Stimulated activated CD4-positive, alpha-beta T cell treated with anti-CD3 and anti-CD28 coated beads, Interleukin-12 subunit alpha, Interleukin-12 subunit beta, amount 100 ng/mL, for 48 hours (primary cell): Measurements from ENCODE around the gene SLIT3.

Experiments used
- DNase-seq, 3 donors: peaks; one replicate each; pipeline ENCODE4 v3.0.0-alpha.2; 2020; ENCODE audit warnings: low read depth in 2 of 3, low spot score in 1 of 3

The SLIT3 gene

DNA sequence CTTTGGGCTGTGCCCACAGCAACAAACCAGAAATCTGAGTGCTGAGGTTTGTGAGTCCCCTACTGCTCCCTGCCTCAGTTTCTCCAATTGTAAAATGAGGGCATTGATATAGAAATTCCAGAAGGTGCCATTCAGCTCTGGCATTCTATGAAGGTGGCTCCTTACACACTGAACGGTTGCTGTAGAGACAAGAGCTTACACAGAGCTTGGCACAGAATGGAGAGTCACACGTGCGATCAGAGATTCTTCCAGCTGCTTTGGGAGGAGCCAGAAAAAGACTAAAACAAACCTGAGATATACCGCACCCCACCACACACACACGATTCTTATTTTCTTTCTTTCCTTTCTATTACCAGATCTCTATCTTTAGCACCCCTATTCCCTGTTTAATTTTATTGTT is 122.7 kb downstream of the SLIT3 start:
- DNase-seq = no peak

DNA sequence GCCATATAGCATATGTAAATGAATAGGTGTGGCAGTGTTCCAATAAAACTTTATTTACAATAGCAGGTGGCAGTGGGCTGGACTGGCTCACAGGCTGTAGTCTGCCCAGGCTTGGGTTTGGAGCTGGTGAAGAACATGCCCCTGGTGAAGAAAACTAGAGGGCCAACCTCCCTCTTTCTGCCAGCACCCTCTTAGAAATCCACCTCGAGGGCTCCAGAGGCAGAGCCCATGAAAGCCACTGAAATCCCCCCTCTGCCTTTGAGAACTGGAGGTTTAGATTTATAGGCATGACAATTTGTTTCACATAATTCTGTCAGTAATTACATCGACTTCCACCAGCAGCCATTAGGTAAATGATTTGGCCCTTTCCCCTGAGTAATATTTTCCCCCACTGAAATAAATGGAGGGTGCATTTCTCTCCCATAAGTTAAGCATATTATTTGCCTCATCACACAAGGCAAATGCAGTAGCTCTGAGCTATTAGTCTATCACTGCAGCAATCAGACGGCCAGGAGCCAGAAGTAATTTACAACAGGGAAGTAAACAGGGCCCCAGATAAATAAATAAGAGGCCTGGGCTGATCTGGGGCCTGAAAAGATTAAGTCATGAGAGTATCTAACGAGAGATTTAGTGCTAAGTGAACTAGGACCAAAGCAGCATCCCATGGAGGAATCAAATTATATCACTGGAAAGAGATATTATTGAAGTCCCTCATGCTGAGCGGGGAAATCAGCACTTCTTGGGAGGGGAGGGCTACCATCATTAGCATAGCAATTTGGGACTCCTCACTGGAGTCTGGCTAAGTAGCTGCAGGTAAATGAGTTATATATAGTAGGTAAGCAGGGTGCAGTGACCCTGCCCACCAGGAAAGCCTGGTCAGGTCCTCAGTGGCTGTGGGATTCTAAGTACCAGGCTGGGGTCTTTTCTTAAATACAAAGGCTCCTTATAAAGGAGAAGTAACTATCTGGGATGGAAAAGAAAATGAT is 123.9 kb downstream of the SLIT3 start:
- no peak for DNase-seq

DNA sequence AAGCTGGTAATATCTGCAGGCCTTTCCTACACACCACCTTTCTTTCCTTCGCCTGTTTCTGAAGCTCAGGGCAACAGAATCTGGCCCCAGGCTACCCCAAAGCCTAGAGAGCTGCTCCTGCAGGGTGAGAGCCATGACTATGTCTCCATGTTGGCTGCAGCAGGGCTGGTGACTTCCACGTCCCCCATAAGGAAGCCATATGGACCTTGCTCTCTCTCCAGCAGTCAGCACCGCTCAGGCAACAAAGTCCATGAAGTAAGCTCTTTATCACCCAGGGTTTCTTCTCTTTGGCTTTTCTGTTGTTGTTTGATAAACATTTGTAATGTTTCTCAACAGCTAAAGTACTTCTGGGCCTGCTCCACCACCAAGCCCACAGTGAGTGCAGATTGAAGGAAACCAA is 125.2 kb downstream of the SLIT3 start:
- DNase-seq = no peak

DNA sequence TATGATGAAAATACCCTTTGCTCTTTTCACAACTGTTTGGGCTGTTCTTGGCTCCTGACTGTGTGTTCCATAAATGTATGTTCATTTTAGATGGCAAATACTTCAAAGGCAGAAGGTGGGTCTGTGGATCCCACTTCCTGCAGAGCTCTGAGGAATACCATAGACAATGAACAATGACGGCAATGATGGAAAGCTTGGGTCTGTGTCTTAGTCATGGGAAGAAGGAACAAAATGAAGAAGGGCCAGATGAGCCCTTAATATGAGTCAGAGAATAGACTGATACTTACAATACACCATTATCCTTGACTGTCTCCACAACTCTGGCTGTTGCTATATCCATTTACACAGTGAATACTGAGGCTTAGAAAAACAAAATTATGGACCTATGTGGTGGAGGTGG is 126.0 kb downstream of the SLIT3 start:
- DNase-seq = no peak

DNA sequence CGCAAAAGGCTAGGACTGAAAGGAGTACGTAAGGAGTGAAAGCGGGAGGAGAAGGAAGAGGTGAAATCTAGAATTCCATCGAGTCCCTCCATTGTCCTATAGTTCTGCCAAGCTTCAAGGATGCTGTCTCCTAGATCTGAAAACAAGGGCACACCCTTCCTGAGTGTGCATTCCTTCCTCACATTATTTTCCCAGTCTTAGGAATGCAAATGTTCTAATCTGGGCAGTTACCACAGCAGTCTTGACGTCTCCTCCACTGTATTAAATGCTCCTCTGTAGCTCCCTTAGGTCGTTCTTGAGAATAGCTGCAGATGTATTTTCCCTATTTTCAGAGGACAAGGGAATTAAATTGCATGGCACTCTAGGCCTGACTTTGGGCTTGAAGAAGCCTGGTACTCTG is 127.6 kb downstream of the SLIT3 start:
- no peak for DNase-seq

DNA sequence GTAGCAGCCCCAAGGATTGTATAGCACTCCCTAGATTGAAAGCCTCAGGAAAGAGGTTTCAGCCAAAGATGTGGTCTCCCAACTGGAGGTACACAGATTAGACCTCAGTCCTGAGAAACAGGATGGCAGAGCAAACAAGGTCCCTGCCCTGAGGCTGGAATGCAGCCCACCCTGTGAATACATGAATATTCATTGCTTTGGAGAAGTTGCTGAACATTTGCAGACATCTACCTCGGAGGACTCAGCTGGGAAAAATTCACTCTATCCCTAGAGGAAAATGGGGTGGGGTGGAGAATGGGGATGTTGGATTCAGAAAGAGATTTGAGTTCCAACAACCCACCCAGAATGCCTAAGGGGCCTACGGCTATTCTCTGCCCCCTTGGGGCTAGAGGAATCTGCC is 129.4 kb downstream of the SLIT3 start:
- no peak for DNase-seq

DNA sequence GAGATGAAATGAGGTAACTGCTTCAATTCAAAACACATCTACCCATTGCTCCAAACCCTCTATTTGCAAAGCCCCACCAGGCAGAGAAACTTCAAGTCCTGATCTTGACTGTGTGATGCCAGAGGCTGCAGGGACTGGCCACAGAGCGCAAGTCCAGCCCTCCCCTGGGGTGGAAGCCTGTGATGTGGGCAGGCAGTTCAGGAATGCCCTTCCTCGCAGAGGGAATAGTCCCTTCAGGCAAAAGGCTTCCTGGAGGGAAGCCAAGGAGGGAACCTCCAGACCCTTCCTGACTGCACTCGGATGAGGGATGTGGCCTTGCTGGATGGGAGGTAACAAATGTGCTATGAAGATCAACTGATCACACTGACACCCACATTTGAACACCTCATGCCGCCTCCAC is 131.2 kb downstream of the SLIT3 start:
- DNase-seq = no peak

DNA sequence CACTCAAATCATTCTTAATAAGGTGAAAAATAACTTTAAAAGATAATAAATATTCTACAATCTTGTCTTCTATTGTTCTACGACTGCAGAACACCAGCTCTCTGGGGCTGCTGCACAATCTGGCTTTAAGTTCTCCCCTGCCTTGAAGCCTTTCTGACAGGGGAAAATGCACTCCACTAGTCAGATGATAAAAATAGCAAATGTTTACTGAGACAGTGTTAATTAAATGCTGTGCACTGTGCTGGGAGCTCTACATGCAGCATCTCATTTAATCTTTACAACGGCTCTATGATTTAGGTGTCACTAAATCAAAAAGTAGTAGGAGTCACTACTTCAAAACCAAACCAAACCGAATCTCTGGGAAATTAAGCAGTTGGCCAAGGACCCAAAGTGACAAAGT is 132.7 kb downstream of the SLIT3 start:
- DNase-seq = no peak

DNA sequence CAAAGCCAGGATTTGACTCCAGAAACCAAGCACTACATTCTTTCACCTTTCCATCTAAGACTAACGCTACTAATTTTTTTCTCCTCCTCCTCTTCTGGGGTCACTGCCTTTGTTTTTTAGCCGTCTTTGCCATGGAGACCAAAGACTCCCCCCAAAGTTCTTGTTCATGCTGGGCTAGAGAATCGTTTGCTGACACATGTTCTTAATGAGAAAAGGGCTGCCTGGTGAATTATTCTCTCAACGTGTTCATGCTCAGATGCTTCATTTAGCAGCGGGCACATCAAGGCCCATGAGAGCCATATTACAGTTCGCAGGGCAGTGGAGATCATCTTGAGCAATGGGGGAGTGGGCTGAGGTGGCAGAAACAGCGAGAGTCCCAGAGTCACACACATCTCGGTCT is 134.9 kb downstream of the SLIT3 start:
- no peak for DNase-seq

DNA sequence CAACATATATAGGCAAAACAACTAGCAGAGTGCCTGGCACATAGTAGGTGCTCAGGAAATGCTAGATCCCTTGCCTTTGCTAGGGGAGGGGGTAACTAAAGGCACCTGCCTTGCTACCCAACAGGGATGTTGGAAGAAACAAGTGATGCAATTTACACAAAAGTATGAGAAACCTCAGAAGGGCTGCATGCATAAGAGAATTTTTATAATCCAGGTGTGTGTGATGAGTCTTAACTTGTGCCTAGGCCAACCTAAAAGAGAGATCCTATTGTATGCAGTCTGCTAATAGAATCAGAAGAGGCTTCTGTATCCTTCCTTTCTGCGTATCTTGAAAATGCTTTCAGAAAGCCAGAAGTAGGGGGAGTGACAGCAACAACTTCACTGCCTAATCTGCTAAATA is 135.9 kb downstream of the SLIT3 start:
- DNase-seq = no peak

DNA sequence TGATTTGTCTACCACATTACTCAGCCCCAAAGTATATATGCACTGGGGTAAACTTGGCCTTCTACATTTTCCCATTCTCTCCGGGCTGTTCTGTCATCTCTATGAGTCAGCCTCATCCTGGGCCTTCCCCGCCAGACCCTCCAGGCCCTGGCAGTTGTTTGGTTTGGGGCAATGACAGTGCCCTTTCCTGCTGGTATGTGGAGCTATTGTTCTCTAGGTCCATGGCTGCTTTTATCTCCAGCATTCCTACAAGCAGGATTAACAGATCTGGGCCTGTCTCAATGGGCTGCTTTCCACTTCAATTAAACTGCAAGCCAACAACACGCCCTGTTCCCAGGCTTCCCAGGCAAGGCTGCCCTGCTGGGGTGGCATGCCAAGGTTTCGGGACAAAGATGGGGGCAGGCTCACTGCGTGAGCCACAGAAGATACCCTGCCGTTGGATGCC is 136.4 kb downstream of the SLIT3 start:
- DNase-seq = no peak

DNA sequence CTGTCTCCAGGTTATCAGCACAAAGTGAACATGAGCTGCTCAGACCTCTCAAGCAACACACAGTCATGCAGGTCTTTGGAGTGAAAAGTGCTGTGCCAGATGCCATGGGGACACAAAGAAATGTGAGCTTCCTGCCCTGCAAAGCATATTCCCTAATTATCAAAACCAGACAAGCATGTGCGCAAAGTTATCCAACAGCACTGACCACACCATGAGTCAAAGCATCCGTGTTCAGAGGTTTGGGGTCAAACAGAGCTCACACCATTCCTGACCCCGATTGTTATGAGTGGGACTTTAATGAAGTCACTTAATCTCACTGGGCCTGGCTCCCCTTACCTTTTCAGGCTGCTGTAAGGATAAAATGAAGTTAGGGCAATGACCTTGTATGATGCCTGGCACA is 138.5 kb downstream of the SLIT3 start:
- no peak for DNase-seq

DNA sequence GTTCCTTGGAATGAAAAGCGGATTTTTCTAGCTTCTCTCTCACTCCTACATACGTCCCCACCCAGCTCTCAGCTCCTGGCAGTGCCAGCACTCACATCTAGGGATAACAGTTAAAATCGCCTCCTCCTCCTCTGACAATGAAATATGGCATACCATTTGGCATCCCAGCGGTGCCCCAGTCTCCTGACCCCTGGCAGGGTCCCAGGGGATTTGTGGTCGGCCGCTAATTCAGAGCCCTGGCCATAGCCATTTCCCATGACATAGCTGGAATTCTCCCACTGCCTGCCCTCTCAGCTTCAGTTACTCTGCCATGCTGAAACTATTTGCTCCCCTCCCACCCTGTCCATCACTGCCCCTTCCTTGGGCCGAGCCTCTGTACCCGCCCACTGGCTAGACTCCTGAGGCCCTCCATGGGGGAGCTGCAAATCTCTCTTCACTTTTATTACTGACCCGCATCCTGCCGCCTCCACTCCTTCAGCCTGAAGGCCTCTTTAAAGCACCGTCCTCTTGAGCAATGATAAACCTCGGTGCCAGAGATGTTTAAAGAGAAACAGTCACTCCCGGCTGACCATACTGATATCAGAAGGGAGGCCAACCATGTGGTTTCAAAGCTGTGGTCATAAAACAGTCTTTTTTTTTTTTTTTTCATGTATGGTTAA is 139.8 kb downstream of the SLIT3 start:
- DNase-seq = no peak

DNA sequence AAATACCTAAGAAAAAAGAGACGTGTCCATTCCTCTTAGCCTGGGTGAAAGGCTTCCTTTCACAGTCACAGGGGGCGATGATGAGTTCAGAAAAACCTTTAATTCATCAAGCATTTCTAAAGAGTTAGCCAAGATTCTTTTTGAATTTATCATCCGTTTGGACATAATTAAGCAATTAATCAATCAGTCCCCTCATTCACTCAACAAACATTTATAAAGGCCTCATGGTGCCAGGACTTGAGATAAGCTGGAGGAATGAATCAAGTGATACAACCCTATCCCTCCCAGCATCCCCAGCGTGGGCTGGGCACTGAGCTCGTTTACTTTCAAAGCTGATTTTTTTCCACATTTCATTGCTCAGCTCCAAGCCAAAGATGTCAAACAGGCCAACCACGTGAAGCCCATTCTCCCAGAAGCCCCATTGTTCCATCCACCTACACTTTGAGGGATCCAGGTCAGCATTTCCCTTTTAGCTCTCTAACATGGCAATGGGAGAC is 140.5 kb downstream of the SLIT3 start:
- DNase-seq = no peak

DNA sequence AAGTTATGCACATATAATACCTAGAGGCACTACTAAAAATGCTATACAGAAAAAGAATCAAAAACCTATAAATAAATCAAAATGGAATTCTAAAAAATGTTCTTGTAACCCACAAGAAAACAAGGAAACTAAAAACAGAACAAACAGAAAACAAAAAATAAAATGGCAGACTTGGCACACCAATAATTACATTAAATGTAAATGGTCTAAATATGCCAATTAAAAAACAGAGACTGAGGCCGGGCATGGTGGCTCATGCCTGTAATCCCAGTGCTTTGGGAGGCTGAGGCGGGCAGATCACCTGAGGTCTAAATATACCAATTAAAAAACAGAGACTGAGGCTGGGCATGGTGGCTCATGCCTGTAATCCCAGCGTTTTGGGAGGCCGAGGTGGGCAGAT is 142.2 kb downstream of the SLIT3 start:
- DNase-seq = no peak

DNA sequence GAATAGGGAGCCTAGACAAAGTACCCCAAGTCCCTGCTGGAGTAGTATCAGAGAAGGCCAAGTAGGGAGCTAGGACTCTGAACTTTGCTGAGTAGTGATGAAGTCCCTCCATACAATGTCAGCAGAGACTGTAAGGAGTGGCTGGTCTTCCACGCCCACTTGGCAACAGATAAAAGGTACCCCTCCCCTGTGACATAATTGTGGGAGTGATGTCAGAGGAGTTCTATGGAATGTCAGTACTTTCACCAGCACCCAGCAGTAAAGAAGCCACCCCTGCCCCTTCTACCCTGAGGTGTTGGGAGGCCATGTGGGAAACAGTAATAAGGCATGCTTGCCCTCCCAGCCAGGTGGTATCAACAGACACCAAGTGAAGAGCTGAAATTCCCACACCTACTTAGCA is 143.9 kb downstream of the SLIT3 start:
- DNase-seq = no peak

DNA sequence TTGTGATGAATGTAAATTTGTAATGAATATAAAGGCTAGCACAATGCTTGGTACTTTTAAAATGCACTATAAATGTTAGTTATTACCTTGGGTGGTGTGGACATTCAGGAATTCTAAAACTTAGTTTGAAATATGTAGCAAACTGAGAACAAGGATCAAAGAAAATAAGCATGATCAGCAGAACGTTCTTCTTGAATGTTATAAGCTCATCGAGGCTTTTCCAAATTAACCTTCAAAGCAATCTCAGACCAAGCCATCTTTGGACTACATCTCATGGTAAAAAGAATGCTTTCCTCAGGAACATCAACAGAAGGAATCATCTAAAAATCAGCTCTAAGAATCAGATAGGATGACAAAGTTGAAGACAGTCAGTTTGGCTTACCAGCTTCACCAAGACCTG is 146.3 kb downstream of the SLIT3 start:
- no peak for DNase-seq

DNA sequence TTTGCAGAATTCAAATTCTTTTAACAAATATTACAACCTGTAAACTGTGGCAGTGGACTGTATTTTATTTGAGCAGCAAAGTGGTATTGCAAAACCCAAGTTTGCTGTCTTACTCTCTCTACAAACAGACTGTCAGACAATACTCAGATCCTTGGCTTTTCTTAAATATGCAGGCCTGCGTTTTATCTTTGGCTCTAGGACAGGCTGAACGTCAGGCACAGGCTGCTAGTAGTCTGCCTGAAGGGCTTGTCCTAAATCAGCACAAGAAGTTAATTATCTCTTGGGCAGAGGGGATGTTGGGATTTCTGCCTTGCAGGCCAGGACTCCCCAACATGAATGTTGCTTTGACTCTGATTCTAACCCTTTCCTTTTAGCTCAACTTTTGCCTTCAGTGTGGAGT is 147.5 kb downstream of the SLIT3 start:
- no peak for DNase-seq

DNA sequence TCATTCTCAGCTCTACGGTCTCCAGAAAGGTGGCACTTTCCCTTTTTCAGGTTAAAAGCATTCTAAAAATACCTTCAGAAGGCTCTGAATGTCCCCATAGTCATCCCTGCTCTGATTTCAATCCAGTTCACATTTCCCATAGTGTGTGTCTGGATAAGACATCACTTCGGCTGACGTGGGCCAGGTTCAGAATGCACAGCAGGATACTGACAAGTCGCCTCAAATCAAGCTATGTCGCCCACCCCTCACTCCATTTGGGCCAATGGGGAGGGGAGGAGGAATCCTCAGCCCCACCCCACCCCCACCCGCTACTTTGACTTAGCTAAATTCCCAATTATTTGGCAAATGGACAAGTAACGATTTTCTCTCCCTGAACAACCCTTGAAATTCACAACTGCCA is 148.0 kb downstream of the SLIT3 start:
- DNase-seq = no peak

DNA sequence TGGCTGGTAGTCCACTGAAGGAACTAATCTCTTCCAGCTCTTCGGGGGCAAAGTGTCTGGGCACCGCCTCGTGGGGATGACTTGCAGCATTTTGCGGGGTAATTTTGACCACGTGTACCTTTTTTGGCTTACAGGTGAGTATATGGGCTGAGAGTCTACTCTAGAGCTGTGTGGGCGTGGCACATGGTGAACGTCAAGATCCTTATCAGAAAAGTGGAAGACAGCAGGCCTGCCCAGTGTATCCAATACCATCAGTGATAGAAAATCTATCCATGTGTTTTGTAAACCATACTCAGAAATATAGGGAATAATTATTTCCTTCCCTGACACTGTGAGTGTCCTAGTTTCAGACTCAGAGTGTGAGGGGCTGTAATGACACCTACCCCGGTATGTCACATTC is 148.5 kb downstream of the SLIT3 start:
- DNase-seq = no peak

DNA sequence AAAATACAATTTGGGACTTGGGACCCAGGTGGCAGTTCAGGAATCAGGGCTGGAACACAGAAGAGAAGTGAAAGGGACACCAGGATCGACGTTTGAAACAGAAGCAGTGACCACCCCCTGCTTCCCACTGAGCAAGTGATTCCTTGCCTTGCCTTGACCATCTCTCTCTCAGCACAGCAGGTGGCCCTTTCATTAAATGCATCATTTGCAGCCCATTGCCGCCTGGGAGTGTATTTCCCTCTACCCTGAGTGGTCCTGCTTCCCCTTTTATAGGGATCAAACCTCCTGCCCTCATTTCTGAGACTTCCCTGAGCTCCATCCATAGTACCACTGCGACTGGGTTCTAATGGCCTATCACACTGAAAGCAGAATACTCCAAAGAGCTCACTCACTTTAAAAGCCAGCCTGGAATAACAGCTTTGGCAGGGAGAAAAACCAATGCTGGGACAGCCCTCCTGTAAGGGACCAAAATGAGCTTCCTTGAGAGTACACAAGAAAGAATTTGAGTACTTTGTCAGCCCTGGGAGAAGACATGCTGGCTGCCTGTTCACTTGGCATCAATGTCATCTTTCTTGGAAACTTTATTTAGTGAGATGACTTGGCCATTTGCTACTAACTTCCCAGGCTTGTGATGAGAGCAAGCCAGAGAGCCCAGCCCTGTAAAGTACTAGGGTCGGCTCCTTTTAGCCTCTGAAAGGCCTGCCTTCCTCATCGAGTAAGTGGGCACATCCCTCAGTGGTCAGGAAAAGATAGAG is 149.7 kb downstream of the SLIT3 start:
- DNase-seq = no peak

DNA sequence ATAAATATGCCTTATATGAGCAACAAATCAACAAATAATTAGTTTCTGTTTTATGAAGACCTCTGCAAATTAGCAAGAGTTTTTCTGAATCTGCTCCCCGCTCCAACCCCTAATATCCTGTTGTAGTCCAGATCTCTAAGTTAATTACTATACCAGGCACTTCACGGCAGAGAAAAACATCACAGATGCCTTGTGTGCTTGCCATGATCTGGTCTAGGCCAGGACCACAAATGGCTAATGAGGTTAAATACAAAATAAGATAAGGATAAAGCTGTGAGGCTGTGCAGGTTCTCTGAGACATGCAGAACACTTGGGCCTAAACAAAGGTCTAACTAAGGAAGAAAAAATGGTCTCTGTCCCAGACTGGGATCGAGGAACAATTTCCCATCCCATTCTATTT is 150.8 kb downstream of the SLIT3 start:
- DNase-seq = no peak
